DND-41 (cell line): ENCODE data around the gene VPS11.

Source experiments
- ATAC-seq: fragments of 200-7000 bp; cut with Tn5 transposase; 3 replicates; pipeline ENCODE4 v1.9.1; 2021; ENCODE audit warnings: low read depth; ENCODE audit not compliant: insufficient read depth
- DNase-seq: peaks from one replicate; pipeline ENCODE4 v3.0.0-alpha.2; 2020
- H2AFZ ChIP-seq: 2 replicates; pipeline ENCODE4 v1.6.0; 2012; ENCODE audit warnings: low read depth, low read length
- H3K27ac ChIP-seq: 2 replicates; pipeline ENCODE4 v1.5.1; 2012; ENCODE audit warnings: low read length, inconsistent platforms
- H3K27me3 ChIP-seq: fragments of 200-600 bp; sonication (generic); 2 replicates; pipeline ENCODE4 v1.6.0; 2012; ENCODE audit warnings: low read length, mild to moderate bottlenecking, inconsistent platforms; ENCODE audit not compliant: insufficient read depth, poor library complexity
- H3K36me3 ChIP-seq: 2 replicates; pipeline ENCODE4 v1.5.1; 2012; ENCODE audit warnings: low read length, inconsistent platforms; ENCODE audit not compliant: insufficient read depth
- H3K4me1 ChIP-seq: 2 replicates; pipeline ENCODE4 v1.5.1; 2012; ENCODE audit warnings: mild to moderate bottlenecking, low read length; ENCODE audit not compliant: insufficient read depth
- H3K4me2 ChIP-seq: 2 replicates; pipeline ENCODE4 v1.6.0; 2012; ENCODE audit warnings: mild to moderate bottlenecking, moderate library complexity, low read length, inconsistent platforms; ENCODE audit not compliant: insufficient read depth
- H3K4me3 ChIP-seq, 2 experiments: fragments of 200-600 bp in 1 of 2; shearing (Covaris generic) in 1 of 2; 2 replicates each; pipeline ENCODE4 v1.5.1; 2012 to 2016; ENCODE audit warnings: inconsistent platforms in 2 of 2, low read length in 2 of 2, mild to moderate bottlenecking in 2 of 2, low read depth in 1 of 2, moderate library complexity in 1 of 2
- H3K79me2 ChIP-seq: 2 replicates; pipeline ENCODE4 v1.6.0; 2012; ENCODE audit warnings: low read length, inconsistent platforms; ENCODE audit not compliant: insufficient read depth
- H3K9ac ChIP-seq: 2 replicates; pipeline ENCODE4 v1.6.0; 2012; ENCODE audit warnings: low read depth, mild to moderate bottlenecking, inconsistent platforms, low read length, moderate library complexity
- H3K9me3 ChIP-seq: 2 replicates; pipeline ENCODE4 v1.5.1; 2012; ENCODE audit warnings: low read length, moderate library complexity, mild to moderate bottlenecking, inconsistent platforms; ENCODE audit not compliant: insufficient read depth, severe bottlenecking
- H4K20me1 ChIP-seq: 2 replicates; pipeline ENCODE4 v1.6.0; 2012; ENCODE audit warnings: low read length; ENCODE audit not compliant: insufficient read depth
- CTCF ChIP-seq: IDR thresholded peaks from 2 replicates; pipeline ENCODE4 v1.5.1; 2012; ENCODE audit warnings: borderline replicate concordance, low read length, moderate library complexity, mild to moderate bottlenecking; ENCODE audit not compliant: poor library complexity, severe bottlenecking; ENCODE audit errors: extremely low read depth
- EZH2 ChIP-seq: IDR thresholded peaks from 3 replicates; pipeline ENCODE4 v1.6.1; 2012; ENCODE audit warnings: borderline replicate concordance, low read depth, mild to moderate bottlenecking, moderate library complexity, low read length, inconsistent platforms; ENCODE audit not compliant: severe bottlenecking

VPS11 gene

GRCh38 chr11:119111361-119111925, 43.8 kb downstream of the VPS11 start:
- no peak overlapping the region for H3K27ac ChIP-seq
- peaks cover 11% of the 10 kb centered on the region; the same call in 1 of the 2 replicates for H4K20me1 ChIP-seq
- peaks cover 42% of the 10 kb centered on the region for H3K79me2 ChIP-seq
- no peaks in the 10 kb centered on the region for H3K27me3 ChIP-seq
- H3K4me3 ChIP-seq, result no peak overlapping the region
- no peak overlapping the region for H3K4me2 ChIP-seq
- no peak for DNase-seq
- no peak for TF ChIP-seq CTCF
- no peak for TF ChIP-seq EZH2
- peaks cover 65% of the 10 kb centered on the region for H3K36me3 ChIP-seq
- H2AFZ ChIP-seq, result no peak overlapping the region
- no peaks in the 10 kb centered on the region for H3K9me3 ChIP-seq
- peaks cover 30% of the 10 kb centered on the region for H3K4me1 ChIP-seq
- H3K9ac ChIP-seq, result no peak overlapping the region
- no peak for ATAC-seq

GRCh38 chr11:119112314-119113020, 44.8 kb downstream of the VPS11 start:
- H4K20me1 ChIP-seq, result peaks cover 11% of the 10 kb centered on the region; the same call in 1 of the 2 replicates
- no peaks in the 10 kb centered on the region for H3K9me3 ChIP-seq
- DNase-seq, result no peak
- H3K27me3 ChIP-seq, result no peaks in the 10 kb centered on the region
- H3K36me3 ChIP-seq, result peaks cover 73% of the 10 kb centered on the region
- H3K79me2 ChIP-seq, result peaks cover 35% of the 10 kb centered on the region
- H2AFZ ChIP-seq, result no peak overlapping the region
- no peak overlapping the region for H3K4me3 ChIP-seq
- ATAC-seq, result no peak
- H3K9ac ChIP-seq, result no peak overlapping the region
- H3K4me2 ChIP-seq, result no peak overlapping the region
- peaks cover 25% of the 10 kb centered on the region for H3K4me1 ChIP-seq
- H3K27ac ChIP-seq, result no peak overlapping the region
- TF ChIP-seq EZH2 (no peak), CTCF (no peak)

GRCh38 chr11:119113716-119114115, 46.1 kb downstream of the VPS11 start:
- TF ChIP-seq EZH2, result no peak
- no peak for TF ChIP-seq CTCF
- no peak for DNase-seq
- Histone ChIP-seq H3K9me3 (no peaks in the 10 kb centered on the region), H3K9ac (no peak overlapping the region), H3K4me1 (peaks cover 18% of the 10 kb centered on the region), H2AFZ (no peak overlapping the region), H3K27ac (no peak overlapping the region), H3K79me2 (peaks cover 22% of the 10 kb centered on the region), H3K4me3 (no peak overlapping the region), H3K27me3 (no peaks in the 10 kb centered on the region), H3K36me3 (peaks cover 76% of the 10 kb centered on the region), H3K4me2 (no peak overlapping the region), H4K20me1 (peaks cover 3% of the 10 kb centered on the region; the same call in 1 of the 2 replicates)
- no peak for ATAC-seq
